Activated CD8-positive, alpha-beta T cell treated with anti-CD3 and anti-CD28 coated beads for 36 hours (primary cell): ENCODE results near the gene PYDC2. TPM values are rescaled to one million over a fixed set of nuclear protein-coding genes. Genes with fewer than 3 reads are reported as not detected.

Source experiments
- ATAC-seq: fragments of 200-7000 bp; cut with Tn5 transposase; one replicate; pipeline ENCODE4 v1.10.0; 2021; ENCODE audit warnings: mild to moderate bottlenecking, moderate library complexity
- CTCF ChIA-PET: fragments of 350-600 bp; sonication (Branson Sonifier 250); formaldehyde crosslinking; loops from one replicate; lab custom pipeline; 2021; ENCODE audit warnings: antibody characterized with exemption; lab: Charles Lee
- POLR2A ChIA-PET: fragments of 350-600 bp; sonication (Branson Sonifier 250); formaldehyde crosslinking; loops from one replicate; lab custom pipeline; 2021; ENCODE audit warnings: antibody characterized with exemption; lab: Charles Lee
- DNase-seq: peaks from one replicate; pipeline ENCODE4 v3.0.0-alpha.2; 2020
- H3K27ac Mint-ChIP-seq: one replicate; pipeline ENCODE4 v1.8.0; 2021; ENCODE audit warnings: mild to moderate bottlenecking, mixed read lengths
- H3K27me3 Mint-ChIP-seq: one replicate; pipeline ENCODE4 v1.8.0; 2021; ENCODE audit warnings: mixed read lengths
- H3K36me3 Mint-ChIP-seq: one replicate; pipeline ENCODE4 v1.8.0; 2021; ENCODE audit warnings: low read depth, mixed read lengths
- H3K4me1 Mint-ChIP-seq: one replicate; pipeline ENCODE4 v1.8.0; 2021; ENCODE audit warnings: low read depth, mixed read lengths
- H3K4me3 Mint-ChIP-seq: one replicate; pipeline ENCODE4 v1.8.0; 2021; ENCODE audit warnings: mild to moderate bottlenecking, moderate library complexity, mixed read lengths
- H3K9me3 Mint-ChIP-seq: one replicate; pipeline ENCODE4 v1.8.0; 2021; ENCODE audit warnings: mixed read lengths
- CTCF ChIP-seq: fragments of 200-600 bp; IDR thresholded peaks from one replicate; pipeline ENCODE4 v1.8.0; 2022; ENCODE audit warnings: antibody characterized with exemption, mild to moderate bottlenecking
- intact Hi-C: fragments of 100-400 bp; cut with micrococcal nuclease; formaldehyde crosslinking; loops from one replicate; pipeline ENCODE4 v1.10.0; 2022
- total RNA-seq, 2 experiments: library from RNA; stranded (reverse); gene quantifications; one replicate each; pipeline ENCODE4 v1.2.3, GENCODE V29; 2021

Gene PYDC2
- total RNA-seq, 2 experiments from 2014 or later: not detected

- H3K4me1 Mint-ChIP-seq: no peaks in the 10 kb centered on the region
- H3K36me3 Mint-ChIP-seq: no peaks in the 10 kb centered on the region
- intact Hi-C loops: no loop called here
- TF ChIP-seq CTCF: no peak
- peaks cover 2% of the 10 kb centered on the region for H3K9me3 Mint-ChIP-seq
- ATAC-seq (no peak), DNase-seq (no peak)
- no peak overlapping the region for H3K27ac Mint-ChIP-seq
- H3K27me3 Mint-ChIP-seq: peaks cover 3% of the 10 kb centered on the region
- H3K4me3 Mint-ChIP-seq: no peak overlapping the region
- ChIA-PET POLR2A (no interaction called here), CTCF (no interaction called here)
Observed at GRCh38 chr3:191428177-191428576, 32.8 kb upstream of the PYDC2 start.

DNA sequence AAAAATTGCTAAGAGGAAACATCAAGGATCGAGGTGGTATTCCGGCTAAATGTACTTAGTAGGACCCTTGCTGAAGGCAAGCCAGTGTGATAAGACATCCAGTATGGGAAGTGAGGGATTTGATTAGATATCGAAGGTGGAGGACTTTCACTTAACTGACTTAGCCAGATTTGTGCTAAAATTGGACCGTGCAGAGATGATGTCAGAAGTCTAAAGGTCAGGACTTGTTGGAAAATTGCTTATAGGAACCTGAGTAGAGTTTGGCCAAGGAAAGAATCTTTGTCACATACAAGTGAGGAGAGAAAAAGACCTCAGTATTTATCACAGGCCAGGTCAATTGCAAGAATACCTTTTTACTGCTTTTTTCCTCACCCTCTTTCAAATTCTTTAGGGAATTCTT, 30.9 kb upstream of the PYDC2 start:
- Mint-ChIP-seq H3K27ac (no peak overlapping the region), H3K4me3 (no peak overlapping the region), H3K4me1 (no peaks in the 10 kb centered on the region), H3K9me3 (peaks cover 2% of the 10 kb centered on the region), H3K36me3 (no peaks in the 10 kb centered on the region), H3K27me3 (no peaks in the 10 kb centered on the region)
- ATAC-seq: no peak
- no peak for TF ChIP-seq CTCF
- ChIA-PET POLR2A (no interaction called here), CTCF (no interaction called here)
- DNase-seq: no peak
- intact Hi-C loops: loop anchor here (5.0 kb wide), 1 partner anchor 1012 kb away; no protein-coding TSS in a partner anchor

GRCh38 chr3:191431160-191431822, 29.7 kb upstream of the PYDC2 start:
- Mint-ChIP-seq H3K27ac (no peak overlapping the region), H3K4me1 (no peaks in the 10 kb centered on the region), H3K4me3 (no peak overlapping the region), H3K27me3 (peaks cover under 1% of the 10 kb centered on the region), H3K36me3 (no peaks in the 10 kb centered on the region), H3K9me3 (peaks cover 2% of the 10 kb centered on the region)
- DNase-seq (no peak), ATAC-seq (no peak)
- CTCF ChIA-PET: no interaction called here
- no peak for TF ChIP-seq CTCF
- POLR2A ChIA-PET: no interaction called here
- intact Hi-C loops: loop anchor here (5.0 kb wide), 1 partner anchor 1011 kb away; no protein-coding TSS in a partner anchor

DNA sequence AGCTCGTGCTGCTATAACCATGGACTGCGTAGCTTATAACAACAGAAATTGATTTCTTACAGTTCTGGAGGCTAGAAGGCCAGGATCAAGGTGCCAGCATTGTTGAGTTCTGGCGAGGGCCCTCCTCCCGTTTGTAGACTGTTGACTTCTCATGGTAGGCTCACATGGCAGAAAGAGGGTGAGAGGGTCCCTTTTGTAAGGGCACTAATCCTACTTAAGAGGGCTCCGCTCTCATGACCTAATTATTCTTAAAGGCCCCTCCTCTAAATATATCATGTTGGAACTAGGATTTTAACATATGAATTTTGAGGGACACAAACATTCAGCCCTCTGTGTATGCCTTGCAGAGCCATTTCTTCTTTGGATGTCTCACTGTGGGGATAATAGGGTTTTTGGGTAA, 28.8 kb upstream of the PYDC2 start:
- DNase-seq (no peak), ATAC-seq (no peak)
- no peak for TF ChIP-seq CTCF
- CTCF ChIA-PET: no interaction called here
- Mint-ChIP-seq H3K27me3 (peaks cover 2% of the 10 kb centered on the region), H3K9me3 (peaks cover 2% of the 10 kb centered on the region), H3K4me1 (no peaks in the 10 kb centered on the region), H3K36me3 (no peaks in the 10 kb centered on the region), H3K27ac (no peak overlapping the region), H3K4me3 (no peak overlapping the region)
- intact Hi-C loops: loop anchor here (5.0 kb wide), 1 partner anchor 1010 kb away; no protein-coding TSS in a partner anchor
- POLR2A ChIA-PET: no interaction called here

GRCh38 chr3:191434024-191434423, 26.9 kb upstream of the PYDC2 start:
- no peak for ATAC-seq
- intact Hi-C loops: loop anchor here (5.0 kb wide), 1 partner anchor 1008 kb away; no protein-coding TSS in a partner anchor
- H3K27me3 Mint-ChIP-seq: peaks cover 4% of the 10 kb centered on the region
- ChIA-PET POLR2A (no interaction called here), CTCF (no interaction called here)
- DNase-seq: no peak
- H3K4me3 Mint-ChIP-seq: no peak overlapping the region
- H3K27ac Mint-ChIP-seq: no peak overlapping the region
- no peaks in the 10 kb centered on the region for H3K4me1 Mint-ChIP-seq
- no peak for TF ChIP-seq CTCF
- H3K9me3 Mint-ChIP-seq: peaks cover 2% of the 10 kb centered on the region
- no peaks in the 10 kb centered on the region for H3K36me3 Mint-ChIP-seq
